Central memory CD4-positive, alpha-beta T cell (primary cell): ENCODE measurements around the gene BEX3.
"Not testable (repeated sequence)": the region's sequence is repeated elsewhere in the genome, so short reads cannot be mapped to it uniquely, and the experiment has no call there.

Experiments
- DNase-seq: peaks from one replicate; pipeline ENCODE4 v3.0.0; 2022

Gene BEX3

DNA sequence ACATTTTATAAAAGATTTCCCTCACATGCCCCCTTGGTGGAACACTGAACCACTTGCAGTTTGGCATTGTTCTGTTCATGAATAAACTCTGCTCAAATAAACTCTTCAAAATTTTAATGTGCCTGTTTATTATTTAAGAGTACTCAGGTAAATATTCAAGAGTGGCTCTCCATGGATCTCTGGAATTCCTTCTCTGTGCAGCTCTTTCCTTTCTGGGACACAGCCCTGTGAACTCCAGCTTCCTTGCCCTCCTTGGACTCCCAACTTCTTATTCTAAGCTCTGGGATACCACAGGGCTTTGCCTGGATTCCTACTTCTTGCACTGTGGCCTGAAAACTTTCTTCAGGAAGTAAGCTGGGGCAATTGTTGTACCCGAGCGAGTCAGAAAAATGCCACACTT lies 8.3 kb downstream of the BEX3 start:
- no peak for DNase-seq

DNA sequence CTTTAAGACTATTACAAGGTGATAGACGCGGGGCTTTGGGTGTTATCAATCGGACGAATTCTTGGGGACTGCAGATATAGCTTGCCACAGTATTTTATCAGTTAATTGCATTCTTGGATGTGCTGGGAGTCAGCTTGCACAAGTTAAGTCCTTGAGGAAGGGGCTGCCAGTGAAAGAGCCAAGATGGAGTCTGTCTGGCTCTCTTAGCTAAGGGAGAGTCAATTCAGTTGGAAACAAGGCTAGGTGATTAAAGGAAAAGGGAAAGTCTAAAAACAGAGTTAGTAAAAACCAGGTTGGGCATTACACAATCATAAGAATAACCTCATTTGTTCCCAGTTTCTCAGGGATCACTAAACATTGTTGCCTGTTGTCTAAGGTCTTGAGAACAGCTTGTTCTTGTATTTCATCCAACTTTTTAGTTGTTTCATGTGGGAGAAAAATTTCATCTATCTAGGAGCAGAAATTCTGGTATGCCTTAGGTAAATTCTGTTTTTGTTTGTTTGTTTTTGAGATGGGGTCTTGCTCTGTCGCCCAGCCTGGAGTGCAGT lies 9.0 kb downstream of the BEX3 start:
- DNase-seq: not testable (repeated sequence)

DNA sequence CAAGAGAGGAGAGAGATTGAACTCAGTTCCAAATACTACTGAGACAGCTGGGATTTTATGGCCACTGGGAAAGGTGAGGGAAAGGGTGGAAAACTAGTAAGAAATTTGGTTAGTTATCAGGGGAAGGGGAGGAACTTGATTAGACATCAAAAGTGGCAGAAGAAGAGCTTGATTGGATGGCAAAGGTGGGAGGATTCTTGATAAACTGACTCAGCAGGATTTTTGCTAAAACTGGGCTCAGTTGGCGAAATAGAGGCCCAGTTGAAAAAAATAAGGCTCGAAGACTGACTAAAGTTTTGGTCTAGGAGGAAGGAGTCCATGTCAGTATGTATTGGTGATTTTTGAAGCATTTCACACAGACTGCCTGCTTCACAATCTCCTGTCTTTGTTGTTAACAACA lies 10.0 kb downstream of the BEX3 start:
- no peak for DNase-seq

DNA sequence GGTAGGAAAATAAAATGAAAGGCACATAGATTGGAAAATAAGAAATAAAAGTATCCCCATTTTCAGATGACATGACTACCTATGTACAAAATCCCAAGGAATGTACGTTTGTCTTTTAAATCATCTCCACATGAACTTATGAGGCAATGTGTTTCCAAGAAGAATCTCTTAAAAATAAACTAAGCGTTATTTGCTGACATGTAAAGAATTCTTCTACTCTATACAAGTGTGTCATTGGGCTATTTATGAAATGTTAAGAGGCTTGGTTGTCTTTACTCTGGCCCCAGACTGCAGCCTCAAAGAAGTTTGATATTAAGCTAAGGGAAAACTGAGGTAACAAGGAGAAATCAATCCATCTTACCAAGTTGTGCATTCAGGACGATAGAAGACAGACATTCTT lies 17.1 kb downstream of the BEX3 start:
- DNase-seq: no peak

GRCh38 chrX:103396186-103396585 lies 19.8 kb downstream of the BEX3 start:
- no peak for DNase-seq

- DNase-seq: no peak
Observed at GRCh38 chrX:103396660-103397059, 20.3 kb downstream of the BEX3 start.

DNA sequence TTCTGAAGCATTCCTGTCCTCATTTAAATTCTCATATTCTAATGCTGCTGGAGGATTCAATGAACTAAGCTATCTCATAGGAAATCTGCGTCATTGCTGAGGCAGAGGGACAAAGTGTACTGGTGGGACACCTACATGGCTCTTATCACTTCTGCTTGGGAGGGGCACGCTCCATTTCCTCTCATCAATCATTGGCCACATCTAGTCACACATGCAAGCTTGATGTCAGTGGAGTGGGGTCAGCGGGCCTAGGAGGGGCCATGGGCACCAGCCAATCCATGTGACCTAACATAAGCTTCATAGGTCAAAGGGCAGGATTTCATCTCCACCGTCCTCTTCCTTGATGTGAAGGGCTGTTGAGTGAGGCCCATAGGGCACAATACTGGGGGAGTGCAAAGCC lies 21.4 kb downstream of the BEX3 start:
- no peak for DNase-seq

- DNase-seq: no peak
Observed at GRCh38 chrX:103398421-103398864, 22.1 kb downstream of the BEX3 start.

GRCh38 chrX:103399744-103400143 lies 23.4 kb downstream of the BEX3 start:
- DNase-seq: no peak

GRCh38 chrX:103400931-103401330 lies 24.6 kb downstream of the BEX3 start:
- no peak for DNase-seq

GRCh38 chrX:103404231-103405008 lies 28.1 kb downstream of the BEX3 start:
- DNase-seq: peak; percentile 15

- DNase-seq: no peak
Observed at GRCh38 chrX:103405009-103405333, 28.6 kb downstream of the BEX3 start.

- DNase-seq: no peak
Observed at GRCh38 chrX:103406256-103406655, 29.9 kb downstream of the BEX3 start.

DNA sequence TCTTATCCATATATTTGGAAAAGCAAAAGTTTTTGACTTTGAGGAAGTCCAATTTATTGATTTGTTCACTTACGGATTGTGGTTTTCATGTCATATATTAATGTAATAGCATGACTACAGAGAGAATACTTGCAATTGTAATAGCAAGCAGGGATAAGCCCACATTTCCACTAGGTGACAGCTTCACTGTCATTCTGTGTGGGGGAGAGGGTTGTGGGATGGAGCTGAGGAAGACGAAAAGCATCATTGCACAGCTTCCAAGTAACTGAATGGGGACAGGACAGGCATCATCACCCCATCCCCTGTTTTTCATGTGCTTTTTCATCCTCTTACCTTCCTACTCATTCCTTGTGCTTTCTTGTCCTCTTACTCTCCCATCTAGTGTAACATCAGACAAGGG lies 31.4 kb downstream of the BEX3 start:
- no peak for DNase-seq

- not testable (repeated sequence) for DNase-seq
Observed at GRCh38 chrX:103411721-103412120, 35.4 kb downstream of the BEX3 start.

GRCh38 chrX:103413705-103414387 lies 37.5 kb downstream of the BEX3 start:
- DNase-seq: no peak

GRCh38 chrX:103414561-103414960 lies 38.2 kb downstream of the BEX3 start:
- DNase-seq: no peak

DNA sequence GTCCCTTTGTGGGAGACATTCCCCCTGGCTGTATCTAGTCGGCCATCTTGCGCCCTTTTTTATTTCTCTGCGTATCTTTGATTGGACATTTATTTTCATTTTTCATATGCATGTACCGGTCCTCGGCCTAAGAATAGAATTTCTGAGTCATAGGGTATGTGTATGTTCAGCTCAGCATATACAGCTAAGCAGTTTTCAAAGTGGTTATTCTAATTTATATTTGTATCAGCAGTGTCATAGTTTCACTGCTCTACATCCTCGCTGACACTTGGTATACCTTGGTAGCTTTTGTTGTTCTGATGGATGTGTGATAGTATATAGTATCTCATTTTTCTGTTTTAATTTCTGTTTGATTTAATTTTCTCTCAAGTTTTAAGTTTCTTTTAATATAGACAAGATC lies 38.7 kb downstream of the BEX3 start:
- DNase-seq: no peak

DNA sequence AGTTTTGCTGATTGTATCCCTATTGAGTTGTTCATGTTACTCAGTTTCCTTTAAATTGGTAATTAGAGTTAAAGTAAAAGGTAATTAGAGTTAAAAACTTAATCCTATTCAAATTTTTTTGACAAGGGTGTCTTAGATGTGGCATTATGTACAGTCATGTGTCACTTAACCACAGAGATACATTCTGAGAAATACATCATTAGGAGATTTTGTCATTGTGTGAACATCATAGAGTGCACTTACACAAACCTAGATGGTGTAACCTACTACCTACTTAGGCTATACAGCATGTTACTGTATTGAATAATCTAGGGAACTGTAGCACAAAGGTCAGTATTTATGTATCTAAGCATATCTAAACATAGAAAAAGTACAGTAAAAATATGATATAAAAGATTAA lies 39.2 kb downstream of the BEX3 start:
- DNase-seq: no peak

DNA sequence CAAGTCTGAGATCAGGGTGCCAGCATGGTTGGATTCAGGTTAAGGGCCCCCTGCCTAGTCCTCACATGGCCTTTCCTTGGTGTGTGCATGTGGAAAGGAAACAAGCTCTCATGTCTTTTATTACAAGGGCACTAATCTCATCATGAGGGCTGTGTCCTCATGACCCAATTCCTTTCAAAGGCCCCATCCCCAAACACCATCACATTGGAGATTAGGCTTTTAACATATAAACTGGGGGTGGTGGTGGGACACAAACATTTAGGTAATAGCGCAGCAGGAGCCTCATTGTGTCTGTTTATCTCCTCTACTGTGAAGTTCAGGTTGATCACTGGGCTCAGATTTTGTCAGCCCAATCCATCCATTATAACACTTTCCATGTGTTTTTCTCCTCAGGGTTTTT lies 41.0 kb downstream of the BEX3 start:
- no peak for DNase-seq

- DNase-seq: no peak
Observed at GRCh38 chrX:103417933-103418332, 41.6 kb downstream of the BEX3 start.

GRCh38 chrX:103418811-103419340 lies 42.5 kb downstream of the BEX3 start:
- no peak for DNase-seq

GRCh38 chrX:103423955-103424638 lies 47.8 kb downstream of the BEX3 start:
- DNase-seq: no peak
